Activated naive CD4-positive, alpha-beta T cell treated with Interleukin-2 at 50 U/mL for 16 hours (primary cell): ENCODE measurements around the gene ZNF644.
"Not testable (repeated sequence)": the region's sequence is repeated elsewhere in the genome, so short reads cannot be mapped to it uniquely, and the experiment has no call there.

Experiments
- DNase-seq: peaks from one replicate; pipeline ENCODE4 v3.0.0-alpha.2; 2020

Gene ZNF644

GRCh38 chr1:91021686-91022517, at the start of gene ZNF644:
Gene ZNF644 (minus strand): TSS chr1:91022035. CDS start chr1:90982353, 39,682 bp downstream.
- DNase-seq, result peak; percentile 92

- DNase-seq, result no peak
These were observed 48.5 kb upstream of the ZNF644 start for GRCh38 chr1:91070298-91070697.

DNA sequence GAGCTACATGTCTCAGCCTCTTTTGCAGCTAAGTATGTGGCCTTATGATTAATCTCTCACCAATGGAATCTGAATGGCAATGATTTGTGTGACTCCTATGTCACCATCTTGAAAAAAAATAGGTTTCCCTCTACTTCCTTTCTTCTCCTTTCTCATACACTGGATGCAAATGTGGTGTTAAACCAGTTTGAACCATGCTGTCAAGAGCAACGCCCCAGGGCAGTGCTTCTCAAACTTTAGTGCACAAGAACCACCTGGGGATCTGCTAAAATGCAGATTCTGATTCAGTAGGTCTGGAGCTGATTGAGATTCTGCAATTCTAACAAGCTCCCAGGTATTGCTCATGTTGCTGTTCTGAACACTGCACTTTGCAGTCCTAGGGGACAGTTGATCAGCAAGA, 44.7 kb upstream of the ZNF644 start:
- DNase-seq, result no peak

- DNase-seq, result no peak
These were observed 43.5 kb upstream of the ZNF644 start for GRCh38 chr1:91065337-91065736.

DNA sequence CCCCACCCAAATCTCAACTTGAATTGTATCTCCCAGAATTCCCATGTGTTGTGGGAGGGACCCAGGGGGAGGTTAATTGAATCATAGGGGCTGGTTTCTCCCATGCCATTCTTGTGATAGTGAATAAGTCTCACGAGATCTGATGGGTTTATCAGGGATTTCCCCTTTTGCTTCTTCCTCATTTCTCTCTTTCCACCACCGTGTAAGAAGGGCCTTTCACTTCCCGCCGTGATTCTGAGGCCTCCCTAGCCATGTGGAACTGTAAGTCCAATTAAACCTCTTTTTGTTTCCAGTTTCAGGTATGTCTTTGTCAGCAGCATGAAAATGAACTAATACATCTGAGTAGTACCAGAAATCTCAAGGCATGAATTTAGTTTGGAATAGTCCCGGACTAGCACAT, 41.6 kb upstream of the ZNF644 start:
- DNase-seq, result not testable (repeated sequence)

DNA sequence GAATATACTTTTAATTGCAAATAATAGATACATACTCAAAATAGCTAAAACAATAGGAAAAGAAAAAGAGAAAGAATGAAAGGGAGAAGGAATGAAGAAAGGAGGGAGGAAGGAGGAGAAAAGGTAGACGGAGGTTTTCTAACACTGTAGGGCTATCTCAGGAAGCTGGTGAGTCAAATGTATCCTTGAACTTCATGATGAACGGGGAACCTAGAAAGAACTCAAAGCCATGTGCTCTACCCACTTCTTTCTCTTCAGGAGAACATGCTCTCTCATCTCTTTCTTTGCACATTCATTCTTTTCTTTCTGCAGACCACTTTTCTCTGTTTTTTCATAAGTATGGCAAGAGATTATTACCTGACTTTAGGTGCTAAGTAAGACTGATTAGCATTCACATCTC, 37.3 kb upstream of the ZNF644 start:
- no peak for DNase-seq

- DNase-seq, result no peak
These were observed 35.9 kb upstream of the ZNF644 start for GRCh38 chr1:91057784-91058183.

GRCh38 chr1:91054780-91055481, 33.1 kb upstream of the ZNF644 start:
- no peak for DNase-seq

- DNase-seq, result no peak
These were observed 31.8 kb upstream of the ZNF644 start for GRCh38 chr1:91053630-91054029.

- DNase-seq, result not testable (repeated sequence)
These were observed 27.7 kb upstream of the ZNF644 start for GRCh38 chr1:91049551-91049950.

- DNase-seq, result no peak
These were observed 24.9 kb upstream of the ZNF644 start for GRCh38 chr1:91046766-91047165.

DNA sequence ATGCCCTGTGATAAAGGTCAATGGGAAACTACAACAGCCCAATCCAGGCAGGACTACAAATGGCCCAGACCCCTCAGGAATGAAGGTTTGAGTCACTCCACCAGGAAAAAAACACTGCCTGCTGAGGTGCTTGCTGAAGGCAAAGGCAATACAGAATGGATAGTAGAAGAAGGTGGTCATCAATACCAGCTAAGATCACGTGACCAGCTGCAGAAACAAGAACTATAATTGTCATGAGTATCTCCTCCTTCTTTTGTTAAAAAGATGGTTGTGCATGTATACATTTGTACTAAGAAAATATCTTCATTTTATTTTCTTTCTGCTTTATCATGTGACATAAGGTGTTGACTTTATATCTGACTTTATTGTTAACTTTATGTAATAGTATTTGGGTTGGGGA, 23.4 kb upstream of the ZNF644 start:
- DNase-seq, result no peak

DNA sequence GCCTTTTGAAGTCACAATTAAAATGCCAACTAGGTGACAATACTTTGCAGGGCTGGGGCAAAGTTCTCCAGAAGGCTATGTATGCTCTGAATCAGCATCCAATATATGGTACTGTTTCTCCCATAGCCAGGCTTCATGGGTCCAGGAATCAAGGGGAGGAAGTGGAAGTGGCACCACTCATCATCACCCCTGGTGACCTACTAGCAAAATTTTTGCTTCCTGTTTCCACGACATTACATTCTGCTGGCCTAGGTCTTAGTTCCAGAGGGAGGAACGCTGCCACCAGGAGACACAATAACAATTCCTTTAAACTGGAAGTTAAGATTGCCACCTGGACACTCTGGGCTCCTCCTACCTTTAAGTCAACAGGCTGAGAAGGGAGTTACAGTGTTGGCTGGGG, 22.9 kb upstream of the ZNF644 start:
- not testable (repeated sequence) for DNase-seq

- DNase-seq, result not testable (repeated sequence)
These were observed 20.5 kb upstream of the ZNF644 start for GRCh38 chr1:91042372-91042771.

GRCh38 chr1:91038582-91038981, 16.7 kb upstream of the ZNF644 start:
- DNase-seq, result no peak

DNA sequence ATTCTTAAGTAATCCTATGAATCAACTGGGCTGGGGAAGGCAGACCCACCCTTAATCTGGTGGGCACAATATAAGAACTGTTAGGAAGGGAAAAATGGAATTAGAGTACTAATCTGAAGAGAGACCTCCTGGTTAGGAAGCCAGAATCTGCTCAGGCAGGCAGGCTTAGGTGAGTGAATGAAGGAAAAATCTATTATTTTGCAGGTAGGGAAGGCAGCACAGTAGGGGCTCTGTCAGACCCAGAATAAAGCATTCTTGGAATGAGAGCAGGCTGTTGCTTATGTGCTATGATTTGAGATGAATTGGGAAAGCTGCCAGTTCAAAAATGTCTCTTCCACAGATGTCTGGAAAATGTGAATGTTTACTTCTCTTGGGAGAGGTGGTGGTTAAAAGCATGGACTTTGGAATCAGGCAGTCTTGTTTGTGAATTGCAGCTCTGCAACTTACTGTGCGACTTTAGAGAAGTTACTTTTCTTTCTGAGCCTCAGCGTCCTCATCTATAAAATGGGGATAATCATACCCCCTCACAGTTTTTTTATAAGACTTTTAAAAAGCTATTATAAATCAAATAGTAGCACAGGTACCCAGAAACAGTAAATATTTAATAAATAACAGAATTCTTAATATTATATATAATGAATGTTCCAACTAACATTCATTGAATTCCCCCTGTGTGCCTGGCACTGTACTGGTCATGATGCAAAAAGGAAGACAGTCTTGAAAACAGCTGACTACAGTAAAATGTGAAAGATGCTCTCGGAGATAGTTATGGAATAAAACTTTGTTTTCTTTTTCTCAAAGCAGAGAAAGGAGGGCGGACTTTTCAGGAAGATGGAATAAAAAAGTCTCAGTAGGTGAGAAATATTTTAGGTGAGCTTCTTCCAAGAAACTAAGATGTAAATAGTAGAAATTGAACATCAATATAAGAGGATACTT, 15.3 kb upstream of the ZNF644 start:
- no peak for DNase-seq

GRCh38 chr1:91032349-91032748, 10.5 kb upstream of the ZNF644 start:
- DNase-seq, result no peak

GRCh38 chr1:91031081-91031480, 9.2 kb upstream of the ZNF644 start:
- no peak for DNase-seq

- DNase-seq, result no peak
These were observed 4.9 kb upstream of the ZNF644 start for GRCh38 chr1:91026777-91027176.

DNA sequence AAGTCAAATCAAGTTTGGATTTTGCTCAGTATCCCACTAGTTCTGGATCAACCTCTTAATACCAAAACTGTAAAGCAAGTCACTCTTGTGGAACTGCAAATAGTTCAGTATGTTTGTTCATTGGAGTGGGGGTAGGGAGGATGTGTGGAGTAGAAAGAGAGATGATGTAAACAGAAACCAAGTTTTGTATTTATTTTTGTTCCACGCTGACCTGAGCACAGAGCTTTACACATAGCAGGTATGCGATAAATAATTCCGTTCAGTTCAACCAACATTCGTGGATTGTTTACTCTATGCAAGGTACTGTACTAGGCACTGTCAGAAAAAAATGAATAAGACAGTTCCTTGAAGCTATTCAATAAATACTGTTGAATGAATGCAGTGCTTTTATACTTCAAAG, 4.5 kb upstream of the ZNF644 start:
- DNase-seq, result no peak

DNA sequence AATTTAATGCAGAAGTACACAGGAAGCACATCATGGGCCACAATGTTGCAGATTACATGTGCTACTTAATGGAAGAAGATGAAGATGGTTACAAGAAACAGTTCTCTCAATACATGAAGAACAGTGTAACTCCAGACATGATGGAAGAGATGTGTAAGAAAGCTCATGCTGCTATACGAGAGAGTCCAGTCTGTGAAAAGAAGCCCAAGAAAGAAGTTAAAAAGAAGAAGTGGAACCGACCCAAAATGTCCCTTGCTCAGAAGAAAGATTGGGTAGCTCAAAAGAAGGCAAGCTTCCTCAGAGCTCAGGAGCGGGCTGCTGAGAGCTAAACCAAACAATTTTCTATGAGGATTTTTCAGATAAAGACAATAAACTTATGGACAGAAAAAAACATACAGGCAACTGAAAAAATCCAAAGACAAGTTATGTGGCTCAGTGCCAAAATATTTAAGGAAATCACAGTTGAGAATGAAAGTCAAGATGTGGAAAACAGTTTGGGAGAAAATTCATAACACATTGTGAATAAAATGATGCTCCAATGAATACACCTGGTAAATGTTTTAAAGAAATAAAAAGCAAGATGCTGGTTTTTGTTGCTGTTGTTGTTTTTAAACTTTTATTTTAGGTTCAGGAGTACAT, 2.8 kb upstream of the ZNF644 start:
- DNase-seq, result no peak

DNA sequence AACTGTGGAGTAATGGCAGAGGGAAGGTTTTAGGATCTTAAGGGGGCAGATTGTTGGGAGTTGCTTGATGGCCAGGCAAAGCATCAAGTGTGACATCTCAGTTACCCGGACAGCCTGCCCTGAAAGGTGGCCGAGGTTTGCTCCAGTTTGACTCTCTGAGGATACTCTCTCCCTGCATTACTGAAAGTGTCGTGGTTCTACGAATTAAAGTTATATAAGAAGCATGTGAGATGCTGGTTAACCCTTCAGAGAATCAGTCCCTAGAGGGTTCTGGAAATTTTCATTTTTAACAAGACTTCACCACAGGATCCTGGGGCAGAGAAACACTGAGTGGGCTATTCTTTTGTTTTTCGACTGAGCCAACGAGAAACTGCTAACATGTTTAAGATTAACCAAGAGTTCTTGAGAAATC, 689 bp upstream of the ZNF644 start:
- DNase-seq, result no peak
